AG04449 (cell line): ENCODE results near the gene LYST.

Experiments
- CTCF ChIA-PET: fragments of 350-600 bp; formaldehyde crosslinking; extraction: SDS; loops from one replicate; lab custom pipeline; 2021; ENCODE audit warnings: antibody characterized with exemption; lab: Yijun Ruan, JAX
- POLR2A ChIA-PET: fragments of 400-600, 350-600 bp; formaldehyde crosslinking; extraction: SDS; loops from one replicate; lab custom pipeline; 2020; ENCODE audit warnings: antibody characterized with exemption, inconsistent platforms; lab: Yijun Ruan, JAX
- DNase-seq: peaks from one replicate; pipeline ENCODE4 v3.0.0-alpha.2; 2010; ENCODE audit warnings: low read depth, low spot score
- H3K4me3 ChIP-seq: 2 replicates; pipeline ENCODE4 v1.5.1; 2011; ENCODE audit warnings: low read depth, mild to moderate bottlenecking, control low read depth, low read length
- CTCF ChIP-seq: IDR thresholded peaks from one replicate; pipeline ENCODE4 v1.5.1; 2011; ENCODE audit warnings: mild to moderate bottlenecking, moderate library complexity, low read length, control low read depth, inconsistent platforms; ENCODE audit not compliant: insufficient read depth; ENCODE audit errors: missing control alignments

LYST gene

GRCh38 chr1:235644693-235645305 is 221.9 kb downstream of the LYST start:
- POLR2A ChIA-PET: no interaction called here
- no peak overlapping the region for H3K4me3 ChIP-seq
- no peak for DNase-seq
- no peak for TF ChIP-seq CTCF
- CTCF ChIA-PET: no interaction called here

- no peak for TF ChIP-seq CTCF
- POLR2A ChIA-PET: no interaction called here
- H3K4me3 ChIP-seq: no peak overlapping the region
- CTCF ChIA-PET: no interaction called here
- no peak for DNase-seq
These were observed 222.6 kb downstream of the LYST start for GRCh38 chr1:235643837-235644692.

GRCh38 chr1:235642943-235643371 is 223.7 kb downstream of the LYST start:
- DNase-seq: no peak
- CTCF ChIA-PET: no interaction called here
- no peak for TF ChIP-seq CTCF
- no peak overlapping the region for H3K4me3 ChIP-seq
- POLR2A ChIA-PET: no interaction called here

GRCh38 chr1:235642011-235642942 is 224.4 kb downstream of the LYST start:
- TF ChIP-seq CTCF: no peak
- ChIA-PET CTCF (interaction anchor here (1.4 kb wide), 1 partner anchor 128 kb away, joined by 3 read pairs; no protein-coding TSS in a partner anchor), POLR2A (no interaction called here)
- no peak overlapping the region for H3K4me3 ChIP-seq
- no peak for DNase-seq

- TF ChIP-seq CTCF: no peak
- DNase-seq: no peak
- ChIA-PET CTCF (interaction anchor here (1.3 to 1.5 kb wide), 2 partner anchors 16 to 23 kb away, joined by 3 to 4 read pairs; no protein-coding TSS in a partner anchor), POLR2A (no interaction called here)
- no peak overlapping the region for H3K4me3 ChIP-seq
These were observed 226.1 kb downstream of the LYST start for GRCh38 chr1:235640580-235640979.
